Left lung (tissue), 10 donors: Measurements from ENCODE around the gene COPG1. TPM values are rescaled to one million over a fixed set of nuclear protein-coding genes. Genes with fewer than 3 reads are reported as not detected.
"Not testable (repeated sequence)": the region's sequence is repeated elsewhere in the genome, so short reads cannot be mapped to it uniquely, and the experiment has no call there.

Experiments used
- ATAC-seq: fragments of 200-7000 bp; cut with Tn5 transposase; one replicate; pipeline ENCODE4 v1.9.1; 2020; ENCODE audit warnings: moderate library complexity
- DNase-seq, 4 donors: peaks; one replicate each; pipeline ENCODE4 v3.0.0-alpha.2; 2013 to 2020
- H3K27ac ChIP-seq, 2 donors: fragments of 200-600 bp; sonication (generic) in 1 of 2; one replicate each; pipeline versions ENCODE4 v1.5.0 to v1.8.0; 2020 to 2021
- H3K27me3 ChIP-seq, 2 donors: fragments of 200-600 bp; sonication (generic) in 1 of 2; one replicate each; pipeline versions ENCODE4 v1.5.0 to v1.8.0; 2020 to 2021
- H3K36me3 ChIP-seq, 2 donors: fragments of 200-600 bp; sonication (generic) in 1 of 2; one replicate each; pipeline versions ENCODE4 v1.5.0 to v1.8.0; 2020 to 2021
- H3K4me1 ChIP-seq, 2 donors: fragments of 200-600 bp; one replicate each; pipeline ENCODE4 v1.8.0; 2021
- H3K4me3 ChIP-seq, 2 donors: fragments of 200-600 bp; sonication (generic) in 1 of 2; one replicate each; pipeline versions ENCODE4 v1.5.0 to v1.8.0; 2020 to 2021; ENCODE audit warnings: mild to moderate bottlenecking in 1 of 2
- H3K9me3 ChIP-seq, 2 donors: fragments of 200-600 bp; sonication (generic) in 1 of 2; one replicate each; pipeline versions ENCODE4 v1.5.0 to v1.8.0; 2020 to 2021
- CTCF ChIP-seq, 2 donors: fragments of 200-600 bp; sonication (generic) in 1 of 2; IDR thresholded peaks; one replicate each; pipeline versions ENCODE4 v1.5.0 to v1.8.0; 2021; ENCODE audit warnings: antibody characterized with exemption in 2 of 2
- intact Hi-C, 2 donors: fragments of 100-400 bp; cut with DNase I; formaldehyde crosslinking; loops; one replicate each; pipeline versions ENCODE4 v1.11.2 to v1.14.2; 2022
- polyA plus RNA-seq, 6 donors: library from polyadenylated mRNA; unstranded; fragments of 120-200 nt; gene quantifications; one replicate each; pipeline ENCODE4 v1.2.1, GENCODE V29; 2013; ENCODE audit not compliant: insufficient read length in 6 of 6
- total RNA-seq, 2 donors: library from RNA; stranded (reverse); fragmentation: NEBNext Ultra II Directional; extraction: Animal tissue kit (Norgen Biotek cat#: 25700); gene quantifications; one replicate each; pipeline ENCODE4 v1.2.1, GENCODE V29; 2021
- donor health status: DM: no; HTN: yes; CAD: no.
- donor health status: DM: no; HTN: no; CAD: no.

Gene COPG1
- total and polyA plus RNA-seq, 8 donors: 138 to 231 (median 163) TPM

DNA sequence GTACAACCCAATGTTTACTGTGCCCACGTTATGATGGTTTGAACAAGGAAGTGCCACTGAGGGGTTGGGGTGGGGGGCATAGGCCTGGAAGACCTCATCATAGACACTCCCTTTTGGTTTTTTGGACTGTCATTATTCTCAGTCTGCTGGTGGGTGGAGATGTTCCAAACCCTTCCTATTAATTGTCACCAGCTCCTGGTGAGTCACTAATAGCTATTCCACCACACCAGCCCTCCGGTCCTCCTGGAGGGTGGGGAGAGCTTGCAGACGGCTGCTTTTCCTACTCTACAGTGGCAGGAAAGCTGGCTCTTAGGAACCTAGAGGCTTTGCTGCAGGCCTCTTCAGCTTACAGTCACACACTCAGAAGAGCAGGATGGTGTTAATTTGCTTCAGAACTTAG lies 9.0 kb upstream of the COPG1 start:
- Histone ChIP-seq H3K27ac (peak overlapping the region; percentile 63 to 96), H3K9me3 (no peaks in the 10 kb centered on the region), H3K4me1 (peaks cover 9 to 50% of the 10 kb centered on the region in 2 donors), H3K36me3 (no peaks in the 10 kb centered on the region), H3K27me3 (no peaks in the 10 kb centered on the region), H3K4me3 (no peak overlapping the region)
- intact Hi-C loops: loop anchor here in 1 of 2 donors (10.0 kb wide), 1 partner anchor 186 kb away; no protein-coding TSS in a partner anchor
- peak in 1 of 4 donors; percentile 44 for DNase-seq
- ATAC-seq: peak; percentile 56
- no peak for TF ChIP-seq CTCF (IDR thresholded peaks at IDR 0.05)

GRCh38 chr3:129245141-129245540 lies 4.3 kb upstream of the COPG1 start:
- H3K4me1 ChIP-seq: peaks cover 18 to 43% of the 10 kb centered on the region in 2 donors
- peak; percentile 3 for ATAC-seq
- no peaks in the 10 kb centered on the region for H3K36me3 ChIP-seq
- peak overlapping the region; percentile 65 to 70 for H3K27ac ChIP-seq
- H3K27me3 ChIP-seq: no peaks in the 10 kb centered on the region
- H3K9me3 ChIP-seq: no peaks in the 10 kb centered on the region
- intact Hi-C loops: loop anchor here in 1 of 2 donors (5.0 to 10.0 kb wide), 2 partner anchors 190 to 278 kb away; no protein-coding TSS in a partner anchor
- TF ChIP-seq CTCF (IDR thresholded peaks at IDR 0.05): no peak
- peak in 1 of 4 donors; percentile 16 for DNase-seq
- no peak overlapping the region for H3K4me3 ChIP-seq

- peak; percentile 89 for ATAC-seq
- not testable (repeated sequence) for H3K27me3 ChIP-seq, H3K36me3 ChIP-seq, H3K4me3 ChIP-seq, H3K9me3 ChIP-seq
- Histone ChIP-seq H3K27ac (peak overlapping the region; percentile 65 to 70), H3K4me1 (peaks cover 24 to 43% of the 10 kb centered on the region in 2 donors)
- peak; percentile 81 to 96 for TF ChIP-seq CTCF (IDR thresholded peaks at IDR 0.05)
- peak in 3 of 4 donors; percentile 81 to 91 (median 82) for DNase-seq
- intact Hi-C loops: loop anchor here in 1 of 2 donors (5.0 to 10.0 kb wide), 2 partner anchors 191 to 278 kb away; no protein-coding TSS in a partner anchor
Measured at GRCh38 chr3:129245641-129246306, 3.6 kb upstream of the COPG1 start.

DNA sequence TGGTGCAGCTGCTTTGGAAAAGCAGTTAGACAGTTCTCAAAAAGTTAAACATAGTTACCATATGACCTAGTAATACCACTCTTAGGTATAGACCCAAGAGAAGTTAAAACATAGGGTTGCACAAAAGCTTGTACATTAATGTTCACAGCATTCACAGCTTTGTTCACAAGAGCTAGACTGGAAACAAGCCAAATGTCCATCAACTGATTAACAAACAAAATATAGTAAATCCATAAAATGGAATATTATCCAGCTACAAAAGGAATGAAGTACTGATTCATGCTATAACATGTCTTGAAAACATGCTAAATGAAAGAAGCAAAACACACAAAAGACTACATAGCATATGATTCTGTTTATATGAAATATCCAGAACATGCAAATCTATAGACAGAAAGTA lies 2.8 kb upstream of the COPG1 start:
- peaks cover 0 to 10% of the 10 kb centered on the region in 2 donors for H3K36me3 ChIP-seq
- H3K4me1 ChIP-seq: peaks cover 26 to 50% of the 10 kb centered on the region in 2 donors
- intact Hi-C loops: loop anchor here in 1 of 2 donors (5.0 to 10.0 kb wide), 2 partner anchors 192 to 279 kb away; no protein-coding TSS in a partner anchor
- ATAC-seq (no peak), DNase-seq (no peak)
- H3K27me3 ChIP-seq: no peaks in the 10 kb centered on the region
- no peak overlapping the region for H3K27ac ChIP-seq
- H3K9me3 ChIP-seq: no peaks in the 10 kb centered on the region
- no peak for TF ChIP-seq CTCF (IDR thresholded peaks at IDR 0.05)
- no peak overlapping the region for H3K4me3 ChIP-seq

DNA sequence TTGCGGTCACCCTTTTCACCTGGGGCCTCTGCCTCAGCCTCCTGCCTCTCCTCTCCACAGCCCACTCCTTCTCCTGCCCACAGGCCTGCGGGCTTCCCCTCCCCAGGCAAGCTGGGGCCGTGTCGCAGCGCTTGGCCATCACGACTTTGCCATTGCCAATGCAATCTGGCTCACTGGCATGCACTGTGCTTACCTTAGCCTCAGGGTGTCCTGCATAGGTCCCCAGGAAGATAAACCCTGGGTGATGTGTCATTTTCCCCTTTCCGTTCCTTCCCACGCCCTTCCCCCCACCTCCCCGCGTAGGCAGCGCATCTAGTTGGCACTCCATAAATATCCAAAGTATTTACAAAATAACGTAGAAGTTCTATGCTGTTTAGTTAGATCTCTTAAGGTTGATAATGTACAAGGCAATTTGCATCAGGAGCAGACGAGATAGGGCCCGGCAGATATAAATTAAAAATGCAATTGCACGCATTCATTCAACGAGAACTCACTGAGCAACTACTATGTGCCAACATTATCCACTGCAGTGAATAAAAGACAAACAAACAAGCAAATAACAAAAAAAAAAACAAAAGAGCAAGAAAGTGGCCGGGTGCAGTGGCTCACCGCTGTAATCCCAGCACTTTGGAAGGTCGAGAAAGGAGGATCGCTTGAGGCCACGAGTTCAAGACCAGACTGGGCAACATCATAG lies 973 bp upstream of the COPG1 start:
- peaks cover 8 to 28% of the 10 kb centered on the region in 2 donors for H3K36me3 ChIP-seq
- peak overlapping the region; percentile 89 to 99 for H3K4me3 ChIP-seq
- no peaks in the 10 kb centered on the region for H3K9me3 ChIP-seq
- DNase-seq: no peak
- intact Hi-C loops: loop anchor here in 1 of 2 donors (5.0 to 10.0 kb wide), 2 partner anchors 194 to 281 kb away; no protein-coding TSS in a partner anchor
- peak overlapping the region in 1 of 2 donors; percentile 92 for H3K27ac ChIP-seq
- peaks cover 26 to 56% of the 10 kb centered on the region in 2 donors for H3K4me1 ChIP-seq
- ATAC-seq: no peak
- TF ChIP-seq CTCF (IDR thresholded peaks at IDR 0.05): no peak
- no peaks in the 10 kb centered on the region for H3K27me3 ChIP-seq
